ENCODE measurements around the gene SNED1.

The SNED1 gene

DNA sequence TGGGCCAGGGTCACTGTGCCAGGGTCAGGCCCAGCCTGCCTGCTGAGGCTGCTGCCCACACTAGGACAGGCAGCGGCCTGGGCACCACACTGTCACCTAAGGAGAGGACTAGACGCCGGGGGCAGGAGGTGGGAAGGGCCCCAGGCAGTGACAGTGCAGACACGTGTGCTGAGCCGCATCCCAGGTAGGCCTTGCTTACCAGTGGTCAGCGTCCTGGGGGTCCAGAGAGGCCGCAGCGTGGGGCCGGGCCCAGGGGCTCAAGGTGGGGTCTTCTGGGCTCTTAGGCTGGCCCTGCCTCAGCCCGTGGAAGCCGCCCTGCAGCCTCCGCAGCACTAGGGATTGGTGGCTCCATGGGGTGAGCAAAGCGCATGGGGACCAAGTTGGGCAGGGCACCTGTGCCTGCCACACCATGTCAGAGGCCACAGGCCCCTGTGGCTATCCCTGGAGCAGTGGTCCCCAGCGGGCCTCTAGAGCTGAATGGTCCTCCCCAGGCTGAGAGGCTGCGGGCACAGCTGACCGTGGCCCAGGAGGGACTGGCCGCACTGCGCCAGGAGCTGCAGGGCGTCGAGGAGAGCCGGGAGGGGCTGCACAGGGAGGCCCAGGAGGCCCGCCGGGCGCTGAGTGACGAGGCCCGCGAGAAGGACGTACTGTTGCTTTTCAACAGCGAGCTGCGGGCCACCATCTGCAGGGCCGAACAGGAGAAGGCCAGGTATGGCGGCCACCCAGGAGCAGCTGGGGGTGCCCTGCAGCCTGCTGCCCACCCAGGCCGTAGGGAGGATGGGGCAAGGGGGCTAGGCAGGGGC lies 35.2 kb upstream of the SNED1 start:
- H3K18ac ChIP-seq (ENCODE audit: low read length): peak overlapping the region; percentile 89
- H4K91ac ChIP-seq (ENCODE audit: low read depth, low read length, poor library complexity): peak overlapping the region; percentile 79
- H3K14ac ChIP-seq (ENCODE audit: low read length): peak overlapping the region; percentile 38
- peak overlapping the region; percentile 87 for H2BK120ac ChIP-seq (ENCODE audit: low read depth, low read length)
- peak overlapping the region; percentile 80 for H3K23ac ChIP-seq (ENCODE audit: low read depth, low read length, poor library complexity)
- H4K8ac ChIP-seq (ENCODE audit: low read depth, low read length): peak overlapping the region; percentile 23
- peaks cover 0 to 19% (median 0%) of the 10 kb centered on the region in 3 experiments for H3K27me3 ChIP-seq (ENCODE audit: control insufficient read depth in 3 of 3, insufficient read depth in 3 of 3, low read depth in 1 of 3, low read length in 3 of 3)
- no peak for DNase-seq (ENCODE audit: low spot score)
- H3K27ac ChIP-seq (replicated peaks; ENCODE audit: low read length): no peak overlapping the region
- no peaks in the 10 kb centered on the region for H3K36me3 ChIP-seq (replicated peaks in 1 of 2; ENCODE audit: control insufficient read depth in 2 of 2, insufficient read depth in 2 of 2, low read length in 2 of 2)
- peak overlapping the region; percentile 99 for H2AK5ac ChIP-seq (ENCODE audit: low read depth, low read length)
- peaks cover 22 to 24% of the 10 kb centered on the region in 2 donors for H3K4me1 ChIP-seq (ENCODE audit: control insufficient read depth in 2 of 2, insufficient read depth in 1 of 2, low read depth in 1 of 2, low read length in 2 of 2)
- peak overlapping the region; percentile 53 for H3K9ac ChIP-seq (ENCODE audit: low read depth, low read length, poor library complexity)
- peak overlapping the region; percentile 93 for H2BK12ac ChIP-seq (ENCODE audit: low read length)
- peak overlapping the region; percentile 94 for H2AFZ ChIP-seq (ENCODE audit: low read length)
- H2BK5ac ChIP-seq (ENCODE audit: low read length): peak overlapping the region; percentile 90
- H3K9me3 ChIP-seq (replicated peaks in 1 of 2; ENCODE audit: control insufficient read depth in 2 of 2, insufficient read depth in 1 of 2, low read depth in 1 of 2, low read length in 2 of 2): peaks cover 0 to 3% of the 10 kb centered on the region in 2 donors
- H3K4me2 ChIP-seq (ENCODE audit: insufficient read depth, low read length, poor library complexity, severe bottlenecking): no peak overlapping the region
- H3K4me3 ChIP-seq (ENCODE audit: low read length in 2 of 2): peak overlapping the region in 1 of 2 donors; percentile 36
- no peaks in the 10 kb centered on the region for H3K79me1 ChIP-seq (ENCODE audit: low read depth, low read length)
- no CpG with 5 or more reads among the region's 33 CpGs for WGBS, 2 donors (ENCODE audit: extremely low coverage in 2 of 2, insufficient read length in 2 of 2, insufficient replicate concordance in 1 of 2)
- peak overlapping the region; percentile 99 for H2BK15ac ChIP-seq (ENCODE audit: low read length)
- H3K4ac ChIP-seq (ENCODE audit: low read length): peak overlapping the region; percentile 89

GRCh38 chr2:240963868-240964703 lies 34.3 kb upstream of the SNED1 start:
- peak overlapping the region; percentile 99 for H2BK15ac ChIP-seq (ENCODE audit: low read length)
- no peaks in the 10 kb centered on the region for H3K36me3 ChIP-seq (replicated peaks in 1 of 2; ENCODE audit: control insufficient read depth in 2 of 2, insufficient read depth in 2 of 2, low read length in 2 of 2)
- peaks cover 22 to 24% of the 10 kb centered on the region in 2 donors for H3K4me1 ChIP-seq (ENCODE audit: control insufficient read depth in 2 of 2, insufficient read depth in 1 of 2, low read depth in 1 of 2, low read length in 2 of 2)
- no peak overlapping the region for H2BK5ac ChIP-seq (ENCODE audit: low read length)
- peaks cover 0 to 3% of the 10 kb centered on the region in 2 donors for H3K9me3 ChIP-seq (replicated peaks in 1 of 2; ENCODE audit: control insufficient read depth in 2 of 2, insufficient read depth in 1 of 2, low read depth in 1 of 2, low read length in 2 of 2)
- H3K9ac ChIP-seq (ENCODE audit: low read depth, low read length, poor library complexity): no peak overlapping the region
- no peak overlapping the region for H2BK12ac ChIP-seq (ENCODE audit: low read length)
- H2BK120ac ChIP-seq (ENCODE audit: low read depth, low read length): peak overlapping the region; percentile 47
- peaks cover 0 to 14% (median 0%) of the 10 kb centered on the region in 3 experiments for H3K27me3 ChIP-seq (ENCODE audit: control insufficient read depth in 3 of 3, insufficient read depth in 3 of 3, low read depth in 1 of 3, low read length in 3 of 3)
- H3K4me3 ChIP-seq (ENCODE audit: low read length in 2 of 2): no peak overlapping the region
- no peak overlapping the region for H4K91ac ChIP-seq (ENCODE audit: low read depth, low read length, poor library complexity)
- no peak overlapping the region for H3K27ac ChIP-seq (replicated peaks; ENCODE audit: low read length)
- peak overlapping the region; percentile 89 for H3K4ac ChIP-seq (ENCODE audit: low read length)
- H3K4me2 ChIP-seq (ENCODE audit: insufficient read depth, low read length, poor library complexity, severe bottlenecking): no peak overlapping the region
- H3K79me1 ChIP-seq (ENCODE audit: low read depth, low read length): no peaks in the 10 kb centered on the region
- WGBS, 2 donors (ENCODE audit: extremely low coverage in 2 of 2, insufficient read length in 2 of 2, insufficient replicate concordance in 1 of 2): no CpG with 5 or more reads among the region's 20 CpGs
- no peak for DNase-seq (ENCODE audit: low spot score)
- H4K8ac ChIP-seq (ENCODE audit: low read depth, low read length): no peak overlapping the region
- peak overlapping the region; percentile 89 for H3K18ac ChIP-seq (ENCODE audit: low read length)
- H3K14ac ChIP-seq (ENCODE audit: low read length): no peak overlapping the region
- no peak overlapping the region for H2AFZ ChIP-seq (ENCODE audit: low read length)
- H3K23ac ChIP-seq (ENCODE audit: low read depth, low read length, poor library complexity): no peak overlapping the region
- H2AK5ac ChIP-seq (ENCODE audit: low read depth, low read length): peak overlapping the region; percentile 99

DNA sequence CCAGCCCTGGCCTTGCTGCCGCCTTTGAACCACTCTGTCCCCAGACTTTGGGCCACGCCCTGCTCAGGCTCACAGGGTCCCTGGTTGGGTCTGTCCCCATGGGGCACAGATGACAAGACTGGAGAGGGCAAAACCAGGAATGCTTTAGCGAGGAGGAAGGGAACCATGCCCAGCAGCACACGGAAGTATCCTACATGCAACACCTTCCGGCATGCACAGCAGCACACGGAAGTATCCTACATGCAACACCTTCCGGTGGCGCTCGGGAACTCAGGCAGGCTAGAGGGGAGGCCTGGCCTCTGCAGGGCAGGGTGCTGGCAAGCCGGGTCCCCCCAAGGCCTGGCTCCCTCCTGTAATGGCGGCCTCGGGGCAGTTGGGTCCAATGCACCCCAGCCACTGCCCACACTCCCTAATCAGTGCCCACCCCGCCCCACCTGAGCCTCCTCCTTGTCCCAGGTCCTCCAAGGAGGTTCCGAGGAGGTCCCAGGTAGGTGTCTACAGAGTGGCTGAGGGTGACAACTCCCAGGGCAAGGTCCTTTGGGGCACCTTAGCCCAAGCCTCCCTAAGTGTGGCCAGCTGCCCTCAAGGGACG lies 33.6 kb upstream of the SNED1 start:
- Histone ChIP-seq H3K4ac (ENCODE audit: low read length) (no peak overlapping the region), H2BK120ac (ENCODE audit: low read depth, low read length) (no peak overlapping the region), H2AFZ (ENCODE audit: low read length) (no peak overlapping the region), H3K27ac (replicated peaks; ENCODE audit: low read length) (no peak overlapping the region), H2AK5ac (ENCODE audit: low read depth, low read length) (peak overlapping the region; percentile 66), H2BK12ac (ENCODE audit: low read length) (peak overlapping the region; percentile 73), H3K9me3 (replicated peaks in 1 of 2; ENCODE audit: control insufficient read depth in 2 of 2, insufficient read depth in 1 of 2, low read depth in 1 of 2, low read length in 2 of 2) (peaks cover 0 to 3% of the 10 kb centered on the region in 2 donors), H3K4me3 (ENCODE audit: low read length in 2 of 2) (no peak overlapping the region), H4K8ac (ENCODE audit: low read depth, low read length) (no peak overlapping the region), H2BK5ac (ENCODE audit: low read length) (no peak overlapping the region), H3K18ac (ENCODE audit: low read length) (peak overlapping the region; percentile 64), H4K91ac (ENCODE audit: low read depth, low read length, poor library complexity) (no peak overlapping the region), H3K4me2 (ENCODE audit: insufficient read depth, low read length, poor library complexity, severe bottlenecking) (no peak overlapping the region), H3K9ac (ENCODE audit: low read depth, low read length, poor library complexity) (no peak overlapping the region), H2BK15ac (ENCODE audit: low read length) (peak overlapping the region; percentile 75), H3K4me1 (ENCODE audit: control insufficient read depth in 2 of 2, insufficient read depth in 1 of 2, low read depth in 1 of 2, low read length in 2 of 2) (peaks cover 22 to 24% of the 10 kb centered on the region in 2 donors), H3K14ac (ENCODE audit: low read length) (peak overlapping the region; percentile 8), H3K36me3 (replicated peaks in 1 of 2; ENCODE audit: control insufficient read depth in 2 of 2, insufficient read depth in 2 of 2, low read length in 2 of 2) (no peaks in the 10 kb centered on the region), H3K23ac (ENCODE audit: low read depth, low read length, poor library complexity) (no peak overlapping the region), H3K79me1 (ENCODE audit: low read depth, low read length) (no peaks in the 10 kb centered on the region), H3K27me3 (ENCODE audit: control insufficient read depth in 3 of 3, insufficient read depth in 3 of 3, low read depth in 1 of 3, low read length in 3 of 3) (peaks cover 0 to 7% (median 0%) of the 10 kb centered on the region in 3 experiments)
- WGBS, 2 donors (ENCODE audit: extremely low coverage in 2 of 2, insufficient read length in 2 of 2, insufficient replicate concordance in 1 of 2): no CpG with 5 or more reads among the region's 15 CpGs
- DNase-seq (ENCODE audit: low spot score): no peak
